ENCODE measurements around the gene SC5D. TPM values are rescaled to one million over a fixed set of nuclear protein-coding genes. Genes with fewer than 3 reads are reported as not detected.

Gene SC5D, protein sequence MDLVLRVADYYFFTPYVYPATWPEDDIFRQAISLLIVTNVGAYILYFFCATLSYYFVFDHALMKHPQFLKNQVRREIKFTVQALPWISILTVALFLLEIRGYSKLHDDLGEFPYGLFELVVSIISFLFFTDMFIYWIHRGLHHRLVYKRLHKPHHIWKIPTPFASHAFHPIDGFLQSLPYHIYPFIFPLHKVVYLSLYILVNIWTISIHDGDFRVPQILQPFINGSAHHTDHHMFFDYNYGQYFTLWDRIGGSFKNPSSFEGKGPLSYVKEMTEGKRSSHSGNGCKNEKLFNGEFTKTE
- total RNA-seq (2014; rRNA removed; shearing (Covaris generic)): 11.0 and 19.4 TPM in 2 replicates

DNA sequence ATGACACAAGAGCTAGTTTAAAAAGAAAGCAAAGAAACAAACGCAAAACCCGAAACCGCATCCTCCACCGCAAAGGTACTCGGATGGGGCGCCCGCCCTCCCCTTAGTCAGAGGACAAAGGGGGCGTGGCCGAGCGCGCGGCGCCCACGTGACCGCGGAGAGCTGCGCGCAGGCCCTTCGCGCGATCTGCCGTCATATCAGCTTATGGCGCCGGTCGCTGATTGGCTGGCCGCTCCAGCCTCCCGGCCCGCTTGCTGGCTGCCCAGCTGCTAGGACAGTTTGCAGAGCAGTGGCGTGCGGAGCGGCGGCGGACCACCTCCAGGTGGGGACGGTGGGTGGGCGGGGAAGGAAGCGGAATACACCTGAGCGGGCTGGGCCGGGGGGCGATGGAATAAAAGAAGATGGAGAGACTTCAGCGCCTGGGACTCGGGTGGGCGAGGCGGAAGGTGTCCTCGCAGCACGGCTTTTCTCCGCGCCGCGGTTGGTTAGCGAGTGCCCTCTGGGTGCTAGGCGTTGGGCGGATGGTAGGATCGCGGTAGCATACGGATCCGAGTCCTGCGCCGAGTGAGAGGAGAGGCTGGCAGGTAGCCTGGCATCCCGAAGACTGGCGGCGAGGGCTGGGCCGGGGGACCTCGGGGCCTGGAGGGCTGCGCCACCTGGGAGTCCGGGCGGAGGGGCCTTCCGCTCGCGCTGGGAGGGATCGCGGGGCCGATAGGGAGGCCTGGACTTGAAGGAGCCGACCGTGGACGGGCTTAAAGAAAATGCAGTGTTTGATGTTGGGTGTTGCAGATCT, at the start of gene SC5D:
SC5D (plus strand) TSS at position 277 of the 793 bp plus-strand sequence. CDS start 10,605 bp downstream, outside the sequence.
- DNase-seq (ENCODE audit: low spot score): peak; percentile 96
- in situ Hi-C loops (cut with HindIII; ENCODE audit: low sequenced_read_pairs): no loop called here

GRCh38 chr11:121244884-121245283, 47.7 kb upstream of the SC5D start:
- in situ Hi-C loops (cut with HindIII; ENCODE audit: low sequenced_read_pairs): no loop called here
- no peak for DNase-seq (ENCODE audit: low spot score)

GRCh38 chr11:121246021-121246768, 46.4 kb upstream of the SC5D start:
- in situ Hi-C loops (cut with HindIII; ENCODE audit: low sequenced_read_pairs): no loop called here
- DNase-seq (ENCODE audit: low spot score): no peak

- no peak for DNase-seq (ENCODE audit: low spot score)
Observed at GRCh38 chr11:121246769-121247035, 45.9 kb upstream of the SC5D start.

GRCh38 chr11:121248496-121248895, 44.1 kb upstream of the SC5D start:
- DNase-seq (ENCODE audit: low spot score): no peak
- in situ Hi-C loops (cut with HindIII; ENCODE audit: low sequenced_read_pairs): no loop called here

More at GRCh38 chr11:121246769-121247035, 45.9 kb upstream of the SC5D start:
- in situ Hi-C loops (cut with HindIII; ENCODE audit: low sequenced_read_pairs): no loop called here

DNA sequence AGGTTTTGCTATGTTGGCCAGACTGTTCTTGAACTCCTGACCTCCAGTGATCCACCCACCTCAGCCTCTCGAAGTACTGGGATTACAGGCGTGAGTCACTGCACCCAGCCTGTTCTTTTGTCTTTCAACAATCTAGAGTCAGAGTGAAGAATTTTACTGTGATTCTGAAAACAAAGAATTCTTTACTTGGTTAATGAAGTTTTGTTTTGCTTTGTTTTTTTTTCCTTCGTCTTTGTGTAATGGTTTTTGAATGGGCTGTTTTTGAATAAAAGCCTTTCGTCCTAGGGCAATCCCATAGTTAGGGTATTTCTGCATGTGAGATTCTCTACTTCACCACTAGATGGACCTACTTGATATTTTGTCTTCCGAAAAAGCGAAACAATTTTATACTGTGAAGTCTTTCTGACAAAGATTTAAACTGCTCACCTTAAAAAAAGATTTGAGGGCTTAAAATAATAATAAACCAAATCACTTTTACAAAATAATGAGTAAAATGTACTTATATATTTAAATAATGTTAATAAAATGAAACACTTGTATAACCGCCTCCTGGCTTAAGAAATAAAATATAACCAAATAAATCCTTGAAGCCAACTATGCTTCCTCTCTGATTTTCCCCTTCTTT, 43.4 kb upstream of the SC5D start:
- in situ Hi-C loops (cut with HindIII; ENCODE audit: low sequenced_read_pairs): no loop called here
- DNase-seq (ENCODE audit: low spot score): peak; percentile 40

GRCh38 chr11:121250843-121251242, 41.7 kb upstream of the SC5D start:
- no peak for DNase-seq (ENCODE audit: low spot score)
- in situ Hi-C loops (cut with HindIII; ENCODE audit: low sequenced_read_pairs): no loop called here

GRCh38 chr11:121253951-121254350, 38.6 kb upstream of the SC5D start:
- in situ Hi-C loops (cut with HindIII; ENCODE audit: low sequenced_read_pairs): no loop called here
- DNase-seq (ENCODE audit: low spot score): no peak

- in situ Hi-C loops (cut with HindIII; ENCODE audit: low sequenced_read_pairs): no loop called here
- no peak for DNase-seq (ENCODE audit: low spot score)
Observed at GRCh38 chr11:121254756-121255155, 37.8 kb upstream of the SC5D start.

GRCh38 chr11:121255473-121256125, 37.0 kb upstream of the SC5D start:
- in situ Hi-C loops (cut with HindIII; ENCODE audit: low sequenced_read_pairs): no loop called here
- no peak for DNase-seq (ENCODE audit: low spot score)

GRCh38 chr11:121257289-121257688, 35.3 kb upstream of the SC5D start:
- in situ Hi-C loops (cut with HindIII; ENCODE audit: low sequenced_read_pairs): no loop called here
- no peak for DNase-seq (ENCODE audit: low spot score)

DNA sequence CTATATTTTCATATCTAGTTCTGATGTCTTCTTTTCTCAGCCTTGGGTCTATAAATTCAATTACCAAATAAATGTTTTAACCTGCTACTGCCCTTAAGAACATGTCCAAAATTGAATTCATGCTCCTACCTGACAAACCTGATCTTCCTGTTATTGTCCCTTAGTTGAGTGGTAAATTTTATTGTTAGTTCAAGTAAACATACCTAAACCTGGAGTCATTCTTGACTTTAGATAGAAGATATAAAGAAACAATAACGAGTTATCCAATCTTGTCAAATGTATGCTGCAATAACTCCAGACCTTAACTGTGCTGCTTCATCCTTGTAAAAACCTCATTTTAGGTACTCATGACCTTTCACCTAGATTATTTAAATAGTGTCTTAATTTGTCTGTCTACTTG, 34.6 kb upstream of the SC5D start:
- no peak for DNase-seq (ENCODE audit: low spot score)
- in situ Hi-C loops (cut with HindIII; ENCODE audit: low sequenced_read_pairs): no loop called here

DNA sequence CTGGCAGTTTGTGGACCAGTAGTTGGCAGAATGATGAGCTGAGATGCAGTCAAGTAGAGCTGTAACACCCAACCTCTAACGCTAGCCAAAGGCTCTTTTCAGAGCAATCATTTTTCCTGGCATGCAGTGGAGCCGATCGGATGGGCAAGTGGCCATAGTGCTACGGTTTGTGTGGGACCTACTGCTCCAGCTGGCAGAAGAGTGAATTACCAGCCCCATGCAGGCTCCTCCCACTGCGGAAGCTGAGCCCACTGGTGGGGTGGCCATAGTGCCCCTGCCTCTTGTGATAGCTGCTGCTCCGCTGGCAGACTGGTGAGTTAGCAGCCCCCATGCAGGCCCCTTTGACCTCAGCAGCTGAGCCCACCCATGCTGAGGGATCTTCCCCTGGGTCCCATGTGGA, 27.0 kb upstream of the SC5D start:
- in situ Hi-C loops (cut with HindIII; ENCODE audit: low sequenced_read_pairs): no loop called here
- DNase-seq (ENCODE audit: low spot score): no peak

DNA sequence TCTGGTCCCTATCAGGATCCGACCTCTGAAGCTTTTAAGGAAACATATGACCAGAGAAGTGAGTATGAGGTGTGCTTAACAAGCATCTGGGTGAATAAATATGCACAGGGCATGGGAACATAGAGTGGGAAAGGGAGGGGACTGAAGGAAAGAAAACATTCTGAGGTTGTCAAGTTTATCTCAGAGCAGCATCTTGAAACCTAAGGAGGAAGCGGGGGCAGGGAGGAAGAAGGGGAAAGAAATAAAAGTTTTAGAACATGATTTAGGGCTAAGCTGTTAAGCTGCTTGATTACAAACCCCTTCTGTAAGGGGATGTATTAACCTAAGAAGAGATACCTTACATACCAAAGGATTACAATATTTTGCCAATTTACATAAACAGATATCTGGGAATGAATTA, 24.0 kb upstream of the SC5D start:
- no peak for DNase-seq (ENCODE audit: low spot score)
- in situ Hi-C loops (cut with HindIII; ENCODE audit: low sequenced_read_pairs): no loop called here

DNA sequence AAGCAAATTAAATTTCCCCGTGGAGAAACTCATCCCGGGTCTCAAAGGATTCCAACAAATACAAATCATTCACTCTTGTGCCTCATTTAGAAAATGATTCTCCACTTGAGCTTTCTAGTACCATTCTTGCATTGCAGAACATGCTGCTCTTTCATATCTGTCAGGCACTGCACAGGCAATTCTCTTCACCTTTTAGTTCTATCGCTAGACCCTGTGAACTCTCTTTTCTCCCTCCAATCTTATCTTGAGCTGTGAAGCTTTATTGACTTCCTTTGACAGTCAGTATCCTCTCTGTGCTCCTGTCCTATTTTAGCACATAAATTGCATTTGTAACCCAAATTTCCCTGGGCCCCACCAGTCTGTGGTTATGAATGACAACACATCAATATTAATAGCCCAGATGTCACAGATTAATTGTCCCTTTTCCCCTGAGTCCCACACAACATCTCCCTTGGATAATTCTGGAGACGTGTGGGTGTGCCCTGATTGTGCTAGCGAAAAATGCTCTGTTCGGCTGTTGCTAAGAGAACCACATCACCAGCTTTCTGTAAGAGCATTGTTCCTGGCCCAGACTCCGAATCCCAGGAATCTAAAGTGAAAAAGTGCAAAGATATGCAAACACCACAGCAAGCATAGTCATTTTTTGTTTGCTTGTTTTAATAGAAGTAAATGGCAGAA, 22.4 kb upstream of the SC5D start:
- DNase-seq (ENCODE audit: low spot score): no peak
- in situ Hi-C loops (cut with HindIII; ENCODE audit: low sequenced_read_pairs): no loop called here

GRCh38 chr11:121274332-121274991, 18.1 kb upstream of the SC5D start:
- in situ Hi-C loops (cut with HindIII; ENCODE audit: low sequenced_read_pairs): no loop called here
- DNase-seq (ENCODE audit: low spot score): no peak

DNA sequence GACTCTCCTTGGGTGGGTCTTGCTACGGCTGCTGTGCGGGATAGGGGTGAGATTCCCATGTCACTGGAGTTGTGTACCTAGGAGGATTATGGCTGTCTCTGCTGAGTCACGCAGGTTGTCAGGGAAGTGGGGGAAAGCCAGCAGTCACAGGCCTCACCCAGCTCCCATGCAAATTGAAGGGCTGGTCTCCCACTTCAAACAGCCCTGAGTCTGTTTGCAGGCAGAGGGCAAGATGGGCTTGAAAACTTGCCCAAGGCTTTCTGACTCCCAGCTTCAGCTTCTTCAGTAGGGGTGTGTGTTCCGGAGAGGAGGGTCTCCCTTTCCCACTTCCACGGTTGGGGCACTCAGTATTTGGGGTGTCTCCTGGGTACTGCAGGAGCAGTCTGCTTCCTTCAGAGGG, 10.9 kb upstream of the SC5D start:
- in situ Hi-C loops (cut with HindIII; ENCODE audit: low sequenced_read_pairs): no loop called here
- no peak for DNase-seq (ENCODE audit: low spot score)

GRCh38 chr11:121282386-121282785, 10.2 kb upstream of the SC5D start:
- in situ Hi-C loops (cut with HindIII; ENCODE audit: low sequenced_read_pairs): no loop called here
- DNase-seq (ENCODE audit: low spot score): no peak
